Caco-2 (cell line): ENCODE results near the gene FAM78A. TPM values are rescaled to one million over a fixed set of nuclear protein-coding genes. Genes with fewer than 3 reads are reported as not detected.
"Not testable (repeated sequence)": the region's sequence is repeated elsewhere in the genome, so short reads cannot be mapped to it uniquely, and the experiment has no call there.

Source experiments
- BruUV-seq: library from RNA; stranded (reverse); fragments of 400-500 nt; replicated peaks from 2 replicates; lab custom pipeline; 2021; lab: Mats Ljungman, UMichigan
- CTCF ChIA-PET: fragments of 300-600 bp; sonication (Branson Sonifier 250); formaldehyde crosslinking; loops from one replicate; lab custom pipeline; 2022; ENCODE audit warnings: antibody characterized with exemption; lab: Charles Lee
- POLR2A ChIA-PET: fragments of 300-600 bp; sonication (Branson Sonifier 250); formaldehyde crosslinking; loops from one replicate; lab custom pipeline; 2022; ENCODE audit warnings: antibody characterized with exemption; lab: Charles Lee
- DNase-seq, 2 experiments: peaks; one replicate each; pipeline versions ENCODE4 v3.0.0 to v3.0.0-alpha.2; 2020 to 2022
- H3K27me3 ChIP-seq: replicated peaks from 2 replicates; pipeline ENCODE4 v1.6.0; 2011; ENCODE audit warnings: low read length; ENCODE audit not compliant: control insufficient read depth, insufficient read depth
- H3K36me3 ChIP-seq: 2 replicates; pipeline ENCODE4 v1.5.1; 2011; ENCODE audit warnings: low read length; ENCODE audit not compliant: control insufficient read depth, insufficient read depth
- H3K4me1 ChIP-seq: fragments of 250-450 bp; sonication (Bioruptor Pico); 2 replicates; pipeline ENCODE4 v1.5.1; 2020; ENCODE audit warnings: mild to moderate bottlenecking
- H3K4me3 ChIP-seq: 2 replicates; pipeline ENCODE4 v1.5.1; 2011; ENCODE audit warnings: low read depth, mild to moderate bottlenecking, control low read depth, low read length
- H3K9me3 ChIP-seq: fragments of 250-450 bp; sonication (Bioruptor Pico); 2 replicates; pipeline ENCODE4 v1.5.1; 2020; ENCODE audit warnings: mild to moderate bottlenecking, moderate library complexity
- H3K27ac Mint-ChIP-seq: one replicate; pipeline ENCODE4 v1.8.0; 2022; ENCODE audit warnings: mixed read lengths; ENCODE audit not compliant: unreplicated experiment
- H3K27me3 Mint-ChIP-seq: one replicate; pipeline ENCODE4 v1.8.0; 2022; ENCODE audit warnings: mixed read lengths; ENCODE audit not compliant: insufficient read depth, unreplicated experiment
- H3K36me3 Mint-ChIP-seq: one replicate; pipeline ENCODE4 v1.8.0; 2022; ENCODE audit warnings: mild to moderate bottlenecking, mixed read lengths; ENCODE audit not compliant: insufficient read depth, unreplicated experiment
- H3K4me1 Mint-ChIP-seq: one replicate; pipeline ENCODE4 v1.8.0; 2022; ENCODE audit warnings: low read depth, mixed read lengths; ENCODE audit not compliant: unreplicated experiment
- H3K4me3 Mint-ChIP-seq: one replicate; pipeline ENCODE4 v1.8.0; 2022; ENCODE audit warnings: mild to moderate bottlenecking, moderate library complexity, mixed read lengths; ENCODE audit not compliant: unreplicated experiment
- H3K9me3 Mint-ChIP-seq: one replicate; pipeline ENCODE4 v1.8.0; 2022; ENCODE audit warnings: mixed read lengths; ENCODE audit not compliant: unreplicated experiment
- CTCF ChIP-seq, 2 experiments: fragments of 200-600 bp in 1 of 2; IDR thresholded peaks; 1 replicate in 1 of 2; 2 replicates in 1 of 2; pipeline versions ENCODE4 v1.5.1 to v1.8.0; 2011 to 2022; ENCODE audit warnings: antibody characterized with exemption in 1 of 2, control low read depth in 1 of 2, inconsistent platforms in 1 of 2, low read depth in 1 of 2, low read length in 1 of 2, mild to moderate bottlenecking in 1 of 2, moderate library complexity in 1 of 2; ENCODE audit not compliant: insufficient read depth in 1 of 2, severe bottlenecking in 1 of 2, unreplicated experiment in 1 of 2
- intact Hi-C: fragments of 100-400 bp; cut with micrococcal nuclease; formaldehyde crosslinking; loops from one replicate; pipeline ENCODE4 v1.10.0; 2022; ENCODE audit not compliant: unreplicated experiment
- total RNA-seq: library from RNA; stranded (reverse); gene quantifications from 2 replicates; pipeline ENCODE4 v1.2.3, GENCODE V29; 2022

FAM78A gene
- total RNA-seq, 1 experiment from 2014 or later: 0.70 TPM

GRCh38 chr9:131214286-131214856 is 61.9 kb downstream of the FAM78A start:
- Histone ChIP-seq H3K4me1 (no peaks in the 10 kb centered on the region), H3K4me3 (no peak overlapping the region), H3K9me3 (peaks cover 16% of the 10 kb centered on the region; the same call in 1 of the 2 replicates), H3K27me3 (no peaks in the 10 kb centered on the region), H3K36me3 (no peaks in the 10 kb centered on the region)
- H3K4me1 Mint-ChIP-seq: no peaks in the 10 kb centered on the region
- no peak overlapping the region for H3K4me3 Mint-ChIP-seq
- H3K27me3 Mint-ChIP-seq: no peaks in the 10 kb centered on the region
- no TSS peak for BruUV-seq
- H3K27ac Mint-ChIP-seq: no peak overlapping the region
- no peak for DNase-seq
- H3K36me3 Mint-ChIP-seq: peaks cover 73% of the 10 kb centered on the region
- intact Hi-C loops: no loop called here
- peaks cover 24% of the 10 kb centered on the region for H3K9me3 Mint-ChIP-seq
- POLR2A ChIA-PET: no interaction called here
- TF ChIP-seq CTCF (IDR thresholded peaks at IDR 0.05; ENCODE audit: insufficient read depth in 1 of 2, low read depth in 1 of 2, low read length in 1 of 2, severe bottlenecking in 1 of 2, unreplicated experiment in 1 of 2): no peak
- CTCF ChIA-PET: interaction anchor here (0.6 kb wide), 1 partner anchor 325 kb away, joined by 4 read pairs; no protein-coding TSS in a partner anchor

GRCh38 chr9:131211920-131212319 is 64.4 kb downstream of the FAM78A start:
- Mint-ChIP-seq H3K36me3 (peaks cover 80% of the 10 kb centered on the region), H3K9me3 (peaks cover 24% of the 10 kb centered on the region)
- H3K27ac Mint-ChIP-seq, BruUV-seq, H3K27me3 ChIP-seq, H3K4me3 ChIP-seq, CTCF ChIA-PET, H3K4me1 Mint-ChIP-seq, POLR2A ChIA-PET, H3K36me3 ChIP-seq, H3K4me1 ChIP-seq, intact Hi-C loops, H3K4me3 Mint-ChIP-seq, DNase-seq, H3K27me3 Mint-ChIP-seq: not testable (repeated sequence)
- H3K9me3 ChIP-seq: peaks cover 16% of the 10 kb centered on the region; the same call in 1 of the 2 replicates

Other genes with a start within 250 kb of the FAM78A start
- 20.8 and 23.3 TPM in 2 replicates for gene AIF1L, start 180.0 kb downstream of the FAM78A start, total RNA-seq
- 52.3 and 52.9 TPM in 2 replicates for gene NUP214, start 150.9 kb downstream of the FAM78A start, total RNA-seq
- gene PLPP7, start 13.2 kb upstream of the FAM78A start, total RNA-seq: 0.11 TPM in 1 of 2 replicates, not detected in the other
- 219 and 235 TPM in 2 replicates for gene PRRC2B, start 117.6 kb upstream of the FAM78A start, total RNA-seq
- 44.2 and 44.7 TPM in 2 replicates for gene POMT1, start 226.4 kb upstream of the FAM78A start, total RNA-seq